ENCODE results near the gene KRTAP6-3. TPM values are rescaled to one million over a fixed set of nuclear protein-coding genes. Genes with fewer than 3 reads are reported as not detected.

Gene KRTAP6-3
- total RNA-seq, 5 donors from 2014 or later (not counting 1 experiment from before 2014, with no cell fraction given): not detected

GRCh38 chr21:30600787-30601186 lies 8.5 kb downstream of the KRTAP6-3 start, which contains the start of gene KRTAP22-1:
Gene KRTAP22-1, plus strand, starts transcription at chr21:30601087.
- no peak within 1 kb of the TSS for H3K27ac Mint-ChIP-seq
- H3K27ac ChIP-seq (ENCODE audit: low read length): no peak within 1 kb of the TSS
- no CpG with 5 or more reads among the region's 1 CpG for whole genome bisulfite sequencing (ENCODE audit: insufficient coverage)

GRCh38 chr21:30605968-30606367 lies 13.7 kb downstream of the KRTAP6-3 start:
- H3K27me3 ChIP-seq (replicated peaks in 1 of 2; ENCODE audit: control insufficient read depth in 2 of 2, extremely low read depth in 1 of 2, insufficient read depth in 2 of 2, low read length in 1 of 2): no peaks in the 10 kb centered on the region
- no peaks in the 10 kb centered on the region for H3K4me1 ChIP-seq (ENCODE audit: control insufficient read depth in 1 of 2, extremely low read depth in 1 of 2, insufficient read depth in 2 of 2, low read length in 2 of 2)
- H3K27me3 Mint-ChIP-seq: peaks cover 0 to 6% of the 10 kb centered on the region in 2 donors
- H3K4me1 Mint-ChIP-seq: no peaks in the 10 kb centered on the region
- ATAC-seq (replicated peaks in 1 of 4) (no peak), DNase-seq (no peak)
- no peak overlapping the region for H3K27ac ChIP-seq (ENCODE audit: low read length)
- no peak overlapping the region for H3K4me3 Mint-ChIP-seq
- no peaks in the 10 kb centered on the region for H3K9me3 ChIP-seq
- peaks cover 3 to 8% (median 4%) of the 10 kb centered on the region in 3 donors for H3K9me3 Mint-ChIP-seq
- ChIA-PET POLR2A (no interaction called here), CTCF (no interaction called here)
- no peak overlapping the region for H3K27ac Mint-ChIP-seq
- no peak overlapping the region for H3K4me3 ChIP-seq (ENCODE audit: control insufficient read depth in 1 of 2, extremely low read depth in 1 of 2, low read length in 1 of 2)
- WGBS (ENCODE audit: insufficient coverage): 83% methylated on average over 2 of the region's 2 CpGs
- no peaks in the 10 kb centered on the region for H3K36me3 Mint-ChIP-seq
- H3K36me3 ChIP-seq (ENCODE audit: control insufficient read depth in 2 of 2, extremely low read depth in 1 of 2, insufficient read depth in 1 of 2, low read length in 1 of 2): no peaks in the 10 kb centered on the region

More at GRCh38 chr21:30600787-30601186, 8.5 kb downstream of the KRTAP6-3 start, which contains the start of gene KRTAP22-1:
- Histone ChIP-seq H3K4me3 (ENCODE audit: control insufficient read depth in 1 of 2, extremely low read depth in 1 of 2, low read length in 1 of 2) (no peak within 1 kb of the TSS), H3K27me3 (replicated peaks in 1 of 2; ENCODE audit: control insufficient read depth in 2 of 2, extremely low read depth in 1 of 2, insufficient read depth in 2 of 2, low read length in 1 of 2) (no peaks in the 10 kb centered on the region), H3K36me3 (ENCODE audit: control insufficient read depth in 2 of 2, extremely low read depth in 1 of 2, insufficient read depth in 1 of 2, low read length in 1 of 2) (no peaks in the 10 kb centered on the region), H3K4me1 (ENCODE audit: control insufficient read depth in 1 of 2, extremely low read depth in 1 of 2, insufficient read depth in 2 of 2, low read length in 2 of 2) (no peaks in the 10 kb centered on the region), H3K9me3 (no peaks in the 10 kb centered on the region)
- no peak for ATAC-seq (replicated peaks in 1 of 4)
- Mint-ChIP-seq H3K4me3 (no peak within 1 kb of the TSS), H3K4me1 (no peaks in the 10 kb centered on the region), H3K36me3 (no peaks in the 10 kb centered on the region), H3K9me3 (peaks cover 0 to 6% (median 0%) of the 10 kb centered on the region in 3 donors), H3K27me3 (peaks cover 0 to 6% of the 10 kb centered on the region in 2 donors)
- CTCF ChIA-PET: interaction anchor here in 1 of 2 donors (0.5 kb wide), 1 partner anchor 72 kb away, joined by 3 read pairs; no protein-coding TSS in a partner anchor
- no peak for DNase-seq
- POLR2A ChIA-PET: no interaction called here

- WGBS (ENCODE audit: insufficient coverage): 100% methylated on average over 1 of the region's 2 CpGs
- Mint-ChIP-seq H3K4me3 (no peak overlapping the region), H3K27me3 (peaks cover 0 to 3% of the 10 kb centered on the region in 2 donors), H3K4me1 (no peaks in the 10 kb centered on the region), H3K27ac (no peak overlapping the region), H3K9me3 (peaks cover 4 to 5% (median 4%) of the 10 kb centered on the region in 3 donors), H3K36me3 (no peaks in the 10 kb centered on the region)
- no peak for DNase-seq
- H3K27me3 ChIP-seq (replicated peaks in 1 of 2; ENCODE audit: control insufficient read depth in 2 of 2, extremely low read depth in 1 of 2, insufficient read depth in 2 of 2, low read length in 1 of 2): no peaks in the 10 kb centered on the region
- no peaks in the 10 kb centered on the region for H3K9me3 ChIP-seq
- ATAC-seq (replicated peaks in 1 of 4): no peak
- ChIA-PET POLR2A (no interaction called here), CTCF (no interaction called here)
- no peak overlapping the region for H3K4me3 ChIP-seq (ENCODE audit: control insufficient read depth in 1 of 2, extremely low read depth in 1 of 2, low read length in 1 of 2)
- no peak overlapping the region for H3K27ac ChIP-seq (ENCODE audit: low read length)
- no peaks in the 10 kb centered on the region for H3K36me3 ChIP-seq (ENCODE audit: control insufficient read depth in 2 of 2, extremely low read depth in 1 of 2, insufficient read depth in 1 of 2, low read length in 1 of 2)
- no peaks in the 10 kb centered on the region for H3K4me1 ChIP-seq (ENCODE audit: control insufficient read depth in 1 of 2, extremely low read depth in 1 of 2, insufficient read depth in 2 of 2, low read length in 2 of 2)
Measured at GRCh38 chr21:30612132-30612531, 19.9 kb downstream of the KRTAP6-3 start.

- 27% methylated on average over 1 of the region's 2 CpGs for WGBS (ENCODE audit: insufficient coverage)
- peaks cover 4 to 5% (median 4%) of the 10 kb centered on the region in 3 donors for H3K9me3 Mint-ChIP-seq
- H3K36me3 ChIP-seq (ENCODE audit: control insufficient read depth in 2 of 2, extremely low read depth in 1 of 2, insufficient read depth in 1 of 2, low read length in 1 of 2): no peaks in the 10 kb centered on the region
- H3K27ac Mint-ChIP-seq: no peak within 1 kb of the TSS
- no peaks in the 10 kb centered on the region for H3K9me3 ChIP-seq
- no peaks in the 10 kb centered on the region for H3K4me1 Mint-ChIP-seq
- DNase-seq (no peak), ATAC-seq (replicated peaks in 1 of 4) (no peak)
- CTCF ChIA-PET: no interaction called here
- H3K27ac ChIP-seq (ENCODE audit: low read length): no peak within 1 kb of the TSS
- H3K4me3 ChIP-seq (ENCODE audit: control insufficient read depth in 1 of 2, extremely low read depth in 1 of 2, low read length in 1 of 2): no peak within 1 kb of the TSS
- POLR2A ChIA-PET: no interaction called here
- H3K36me3 Mint-ChIP-seq: no peaks in the 10 kb centered on the region
- no peaks in the 10 kb centered on the region for H3K4me1 ChIP-seq (ENCODE audit: control insufficient read depth in 1 of 2, extremely low read depth in 1 of 2, insufficient read depth in 2 of 2, low read length in 2 of 2)
- no peaks in the 10 kb centered on the region for H3K27me3 ChIP-seq (replicated peaks in 1 of 2; ENCODE audit: control insufficient read depth in 2 of 2, extremely low read depth in 1 of 2, insufficient read depth in 2 of 2, low read length in 1 of 2)
- peaks cover 0 to 3% of the 10 kb centered on the region in 2 donors for H3K27me3 Mint-ChIP-seq
- H3K4me3 Mint-ChIP-seq: no peak within 1 kb of the TSS
Measured at GRCh38 chr21:30613836-30614235, 21.6 kb downstream of the KRTAP6-3 start, which contains the start of gene KRTAP6-1. Gene KRTAP6-1, minus strand, starts transcription at chr21:30613930. Its CDS starts 26 bp downstream, at chr21:30613904.

- no peaks in the 10 kb centered on the region for H3K4me1 Mint-ChIP-seq
- no peak overlapping the region for H3K27ac Mint-ChIP-seq
- DNase-seq (no peak), ATAC-seq (replicated peaks in 1 of 4) (no peak)
- ChIA-PET POLR2A (no interaction called here), CTCF (no interaction called here)
- Histone ChIP-seq H3K9me3 (no peaks in the 10 kb centered on the region), H3K4me3 (ENCODE audit: control insufficient read depth in 1 of 2, extremely low read depth in 1 of 2, low read length in 1 of 2) (no peak overlapping the region), H3K27ac (ENCODE audit: low read length) (no peak overlapping the region), H3K4me1 (ENCODE audit: control insufficient read depth in 1 of 2, extremely low read depth in 1 of 2, insufficient read depth in 2 of 2, low read length in 2 of 2) (no peaks in the 10 kb centered on the region), H3K27me3 (replicated peaks in 1 of 2; ENCODE audit: control insufficient read depth in 2 of 2, extremely low read depth in 1 of 2, insufficient read depth in 2 of 2, low read length in 1 of 2) (no peaks in the 10 kb centered on the region), H3K36me3 (ENCODE audit: control insufficient read depth in 2 of 2, extremely low read depth in 1 of 2, insufficient read depth in 1 of 2, low read length in 1 of 2) (no peaks in the 10 kb centered on the region)
- H3K27me3 Mint-ChIP-seq: peaks cover 0 to 3% of the 10 kb centered on the region in 2 donors
- H3K9me3 Mint-ChIP-seq: peaks cover 4 to 5% (median 4%) of the 10 kb centered on the region in 3 donors
- no peak overlapping the region for H3K4me3 Mint-ChIP-seq
- no peaks in the 10 kb centered on the region for H3K36me3 Mint-ChIP-seq
Measured at GRCh38 chr21:30615199-30615598, 23.0 kb downstream of the KRTAP6-3 start.

- Mint-ChIP-seq H3K27me3 (peaks cover 0 to 3% of the 10 kb centered on the region in 2 donors), H3K9me3 (peaks cover 0 to under 1% (median 0%) of the 10 kb centered on the region in 3 donors), H3K4me1 (no peaks in the 10 kb centered on the region), H3K36me3 (no peaks in the 10 kb centered on the region), H3K27ac (no peak within 1 kb of the TSS), H3K4me3 (no peak within 1 kb of the TSS)
- H3K27me3 ChIP-seq (replicated peaks in 1 of 2; ENCODE audit: control insufficient read depth in 2 of 2, extremely low read depth in 1 of 2, insufficient read depth in 2 of 2, low read length in 1 of 2): no peaks in the 10 kb centered on the region
- no peaks in the 10 kb centered on the region for H3K36me3 ChIP-seq (ENCODE audit: control insufficient read depth in 2 of 2, extremely low read depth in 1 of 2, insufficient read depth in 1 of 2, low read length in 1 of 2)
- WGBS (ENCODE audit: insufficient coverage): no CpG with 5 or more reads among the region's 2 CpGs
- H3K27ac ChIP-seq (ENCODE audit: low read length): no peak within 1 kb of the TSS
- ChIA-PET CTCF (no interaction called here), POLR2A (no interaction called here)
- ATAC-seq (replicated peaks in 1 of 4) (no peak), DNase-seq (no peak)
- H3K4me3 ChIP-seq (ENCODE audit: control insufficient read depth in 1 of 2, extremely low read depth in 1 of 2, low read length in 1 of 2): no peak within 1 kb of the TSS
- no peaks in the 10 kb centered on the region for H3K4me1 ChIP-seq (ENCODE audit: control insufficient read depth in 1 of 2, extremely low read depth in 1 of 2, insufficient read depth in 2 of 2, low read length in 2 of 2)
- no peaks in the 10 kb centered on the region for H3K9me3 ChIP-seq
Measured at GRCh38 chr21:30616125-30616524, 23.9 kb downstream of the KRTAP6-3 start, which contains the start of gene KRTAP20-1. Gene KRTAP20-1, plus strand, starts transcription at chr21:30616425. Its CDS starts 30 bp downstream, at chr21:30616455.

- Mint-ChIP-seq H3K27ac (no peak overlapping the region), H3K27me3 (no peaks in the 10 kb centered on the region), H3K4me1 (no peaks in the 10 kb centered on the region), H3K36me3 (no peaks in the 10 kb centered on the region), H3K9me3 (no peaks in the 10 kb centered on the region), H3K4me3 (no peak overlapping the region)
- Histone ChIP-seq H3K9me3 (no peaks in the 10 kb centered on the region), H3K27ac (ENCODE audit: low read length) (no peak overlapping the region), H3K36me3 (ENCODE audit: control insufficient read depth in 2 of 2, extremely low read depth in 1 of 2, insufficient read depth in 1 of 2, low read length in 1 of 2) (no peaks in the 10 kb centered on the region), H3K27me3 (replicated peaks in 1 of 2; ENCODE audit: control insufficient read depth in 2 of 2, extremely low read depth in 1 of 2, insufficient read depth in 2 of 2, low read length in 1 of 2) (no peaks in the 10 kb centered on the region), H3K4me3 (ENCODE audit: control insufficient read depth in 1 of 2, extremely low read depth in 1 of 2, low read length in 1 of 2) (no peak overlapping the region), H3K4me1 (ENCODE audit: control insufficient read depth in 1 of 2, extremely low read depth in 1 of 2, insufficient read depth in 2 of 2, low read length in 2 of 2) (no peaks in the 10 kb centered on the region)
- ATAC-seq (replicated peaks in 1 of 4): no peak
- ChIA-PET POLR2A (no interaction called here), CTCF (no interaction called here)
- no peak for DNase-seq
Measured at GRCh38 chr21:30620080-30620479, 27.8 kb downstream of the KRTAP6-3 start.

Data from T-cell (primary cell).